ENCODE measurements around the gene PRKN. TPM values are rescaled to one million over a fixed set of nuclear protein-coding genes. Genes with fewer than 3 reads are reported as not detected.

The PRKN gene
- total RNA-seq, 4 donors from 2014 or later: 4.5 to 12.3 (median 9.0) TPM

DNA sequence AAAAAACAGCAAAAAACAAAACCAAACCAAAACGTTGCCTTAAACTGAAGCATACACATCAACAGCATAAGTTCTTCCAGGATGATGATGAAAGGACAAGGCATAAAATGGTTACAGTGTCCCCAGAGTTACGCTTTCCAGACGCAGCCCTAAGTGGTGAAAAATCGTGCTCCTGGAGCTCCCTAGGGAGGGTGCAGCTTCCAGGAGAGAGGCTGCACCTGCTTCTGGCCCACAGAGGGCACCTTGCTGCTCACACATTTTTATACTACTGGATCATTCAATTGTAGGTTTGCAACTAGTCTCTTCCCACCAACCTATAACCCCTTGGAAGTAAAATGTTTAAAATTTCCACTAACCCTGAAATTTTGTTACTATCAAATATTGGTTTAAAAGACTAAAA, 115.0 kb downstream of the PRKN start:
- DNase-seq: no peak
- no peak overlapping the region for H3K27ac ChIP-seq
- H3K9me3 ChIP-seq: no peaks in the 10 kb centered on the region
- H3K36me3 ChIP-seq: no peaks in the 10 kb centered on the region
- no peaks in the 10 kb centered on the region for H3K27me3 ChIP-seq
- TF ChIP-seq POLR2A (IDR thresholded peaks at IDR 0.05) (no peak), EP300 (IDR thresholded peaks at IDR 0.05; ENCODE audit: low read depth) (no peak), CTCF (IDR thresholded peaks at IDR 0.05) (no peak), POLR2AphosphoS5 (IDR thresholded peaks at IDR 0.05) (no peak)
- intact Hi-C loops (cut with DNase I; ENCODE audit: low total_unique reads) (no loop called here), in situ Hi-C loops (cut with MboI; ENCODE audit: low pct_ligation_motif_present in 1 of 4, low pct_unique_long_range_greater_than_20kb in 1 of 4, low sequenced_read_pairs in 3 of 4) (no loop called here)
- H3K4me1 ChIP-seq: peaks cover 0 to 14% (median 6%) of the 10 kb centered on the region in 4 donors
- 53 to 79% methylated on average over 3 to 4 of the region's 4 CpGs for WGBS, 2 donors (ENCODE audit: low coverage in 1 of 2)
- no peak overlapping the region for H3K4me3 ChIP-seq

DNA sequence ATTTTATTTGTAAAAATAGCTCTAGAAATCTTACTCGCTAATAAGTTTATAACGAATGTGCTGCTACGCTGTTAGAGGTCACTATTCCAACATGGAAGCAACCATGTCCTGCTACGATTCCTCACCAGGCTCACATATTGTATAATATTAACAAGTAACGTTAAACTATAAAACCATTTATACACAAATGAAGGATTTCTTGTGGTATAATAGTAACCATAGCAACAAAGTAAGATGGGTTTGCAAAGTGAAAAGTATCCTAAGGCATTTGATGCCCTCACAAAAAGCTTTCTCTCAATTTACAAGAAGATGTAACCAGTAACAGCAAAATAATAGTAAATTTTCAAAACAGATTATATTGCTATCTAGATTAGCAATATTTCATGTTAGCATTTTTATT, 117.2 kb downstream of the PRKN start:
- intact Hi-C loops (cut with DNase I; ENCODE audit: low total_unique reads) (no loop called here), in situ Hi-C loops (cut with MboI; ENCODE audit: low pct_ligation_motif_present in 1 of 4, low pct_unique_long_range_greater_than_20kb in 1 of 4, low sequenced_read_pairs in 3 of 4) (no loop called here)
- Histone ChIP-seq H3K9me3 (no peaks in the 10 kb centered on the region), H3K27ac (no peak overlapping the region), H3K4me3 (no peak overlapping the region), H3K27me3 (no peaks in the 10 kb centered on the region), H3K4me1 (peaks cover 0 to 8% (median 3%) of the 10 kb centered on the region in 4 donors), H3K36me3 (no peaks in the 10 kb centered on the region)
- 84 to 94% methylated on average over 4 to 5 of the region's 5 CpGs for WGBS, 2 donors (ENCODE audit: low coverage in 1 of 2)
- TF ChIP-seq CTCF (IDR thresholded peaks at IDR 0.05): no peak
- no peak for TF ChIP-seq POLR2AphosphoS5 (IDR thresholded peaks at IDR 0.05)
- no peak for TF ChIP-seq EP300 (IDR thresholded peaks at IDR 0.05; ENCODE audit: low read depth)
- TF ChIP-seq POLR2A (IDR thresholded peaks at IDR 0.05): no peak
- DNase-seq: no peak

DNA sequence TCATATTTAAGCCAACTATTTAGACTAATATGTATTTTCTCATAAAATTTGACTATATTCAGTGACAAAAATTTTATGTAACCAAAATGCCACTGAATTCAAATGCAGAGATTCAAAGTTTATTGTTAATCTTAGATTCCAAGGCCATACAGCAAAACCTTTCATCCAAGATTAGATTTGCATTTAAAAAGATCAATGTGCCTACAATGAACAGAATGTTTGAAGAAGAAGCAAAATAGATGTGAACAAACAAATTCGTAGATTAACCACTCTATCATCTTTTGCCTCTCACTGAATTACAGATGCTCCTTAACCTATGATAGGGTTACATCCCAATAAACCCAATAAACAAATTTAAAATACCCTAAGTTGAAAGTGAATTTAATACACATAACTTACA, 121.7 kb downstream of the PRKN start:
- no peak overlapping the region for H3K4me3 ChIP-seq
- DNase-seq: no peak
- no peak overlapping the region for H3K27ac ChIP-seq
- H3K9me3 ChIP-seq: no peaks in the 10 kb centered on the region
- no peaks in the 10 kb centered on the region for H3K36me3 ChIP-seq
- H3K27me3 ChIP-seq: no peaks in the 10 kb centered on the region
- no peaks in the 10 kb centered on the region for H3K4me1 ChIP-seq
- intact Hi-C loops (cut with DNase I; ENCODE audit: low total_unique reads): no loop called here
- in situ Hi-C loops (cut with MboI; ENCODE audit: low pct_ligation_motif_present in 1 of 4, low pct_unique_long_range_greater_than_20kb in 1 of 4, low sequenced_read_pairs in 3 of 4): no loop called here
- WGBS, 2 donors (ENCODE audit: low coverage in 1 of 2): 71 to 75% methylated on average over 1 of the region's 1 CpG
- TF ChIP-seq POLR2A (IDR thresholded peaks at IDR 0.05): no peak
- TF ChIP-seq POLR2AphosphoS5 (IDR thresholded peaks at IDR 0.05): no peak
- TF ChIP-seq EP300 (IDR thresholded peaks at IDR 0.05; ENCODE audit: low read depth): no peak
- TF ChIP-seq CTCF (IDR thresholded peaks at IDR 0.05): no peak

DNA sequence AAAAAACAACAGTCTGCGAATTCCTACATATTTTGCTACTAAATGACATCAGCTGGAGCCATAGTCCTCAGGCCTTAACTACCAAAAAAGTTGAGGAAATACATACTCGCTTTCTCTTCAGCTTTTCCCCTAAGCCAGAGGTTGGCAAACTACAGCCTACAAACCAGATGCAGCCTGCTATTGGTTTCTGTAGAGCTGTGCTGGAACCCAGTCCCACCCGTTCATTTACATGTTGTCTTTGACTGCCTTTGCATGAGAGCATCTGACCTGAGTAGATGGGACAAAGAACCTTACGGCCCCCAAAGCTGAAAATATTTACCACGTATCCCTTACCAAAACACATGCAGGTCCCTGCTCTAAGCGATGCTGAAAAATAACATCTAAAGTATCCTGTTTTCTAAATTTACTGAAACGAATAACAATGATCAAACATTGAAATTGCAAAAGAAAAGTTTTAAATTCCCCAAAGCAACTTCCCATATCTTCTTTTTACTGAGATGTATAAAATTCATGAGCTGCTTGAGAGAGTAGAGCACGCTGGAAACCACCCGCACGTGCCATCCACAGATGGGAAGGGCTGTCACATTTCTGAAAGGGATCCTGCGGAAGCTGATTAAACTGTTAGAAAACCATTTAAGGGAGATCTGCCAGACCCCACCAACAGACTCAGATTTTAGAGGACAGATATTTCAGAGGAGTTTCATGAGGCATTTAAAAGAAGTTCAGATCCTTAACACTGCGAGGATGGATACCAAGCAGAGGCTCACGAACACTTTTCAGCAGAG, 124.1 kb downstream of the PRKN start:
- H3K27me3 ChIP-seq: no peaks in the 10 kb centered on the region
- in situ Hi-C loops (cut with MboI; ENCODE audit: low pct_ligation_motif_present in 1 of 4, low pct_unique_long_range_greater_than_20kb in 1 of 4, low sequenced_read_pairs in 3 of 4): no loop called here
- no peak overlapping the region for H3K4me3 ChIP-seq
- TF ChIP-seq CTCF (IDR thresholded peaks at IDR 0.05): no peak
- TF ChIP-seq POLR2A (IDR thresholded peaks at IDR 0.05): no peak
- TF ChIP-seq EP300 (IDR thresholded peaks at IDR 0.05; ENCODE audit: low read depth): no peak
- no peaks in the 10 kb centered on the region for H3K4me1 ChIP-seq
- 84 to 88% methylated on average over 8 to 13 of the region's 13 CpGs for WGBS, 2 donors (ENCODE audit: low coverage in 1 of 2)
- DNase-seq: no peak
- H3K9me3 ChIP-seq: no peaks in the 10 kb centered on the region
- intact Hi-C loops (cut with DNase I; ENCODE audit: low total_unique reads): no loop called here
- H3K36me3 ChIP-seq: no peaks in the 10 kb centered on the region
- no peak overlapping the region for H3K27ac ChIP-seq
